HG03064 (cell line): ENCODE results near the gene SERPINF2.
"Not testable (repeated sequence)": the region's sequence is repeated elsewhere in the genome, so short reads cannot be mapped to it uniquely, and the experiment has no call there.

ENCODE experiments used
- ATAC-seq: cut with Tn5 transposase; IDR thresholded peaks from one replicate; pipeline ENCODE4 v1.9.1; 2021; ENCODE audit warnings: low read depth; ENCODE audit not compliant: unreplicated experiment

The SERPINF2 gene

DNA sequence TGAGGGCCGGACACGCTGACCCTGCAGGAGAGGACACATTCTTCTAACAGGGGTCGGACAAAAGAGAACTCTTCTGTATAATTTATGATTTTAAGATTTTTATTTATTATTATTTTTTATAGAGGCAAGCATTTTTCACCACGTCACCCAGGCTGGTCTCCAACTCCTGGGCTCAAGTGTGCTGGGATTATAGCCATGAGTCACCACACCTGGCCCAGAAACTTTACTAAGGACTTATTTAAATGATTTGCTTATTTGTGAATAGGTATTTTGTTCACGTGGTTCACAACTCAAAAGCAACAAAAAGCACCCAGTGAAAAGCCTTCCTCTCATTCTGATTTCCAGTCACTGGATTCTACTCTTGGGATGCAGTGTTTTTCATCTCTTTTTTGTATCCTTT lies 16.9 kb downstream of the SERPINF2 start:
- ATAC-seq = no peak

DNA sequence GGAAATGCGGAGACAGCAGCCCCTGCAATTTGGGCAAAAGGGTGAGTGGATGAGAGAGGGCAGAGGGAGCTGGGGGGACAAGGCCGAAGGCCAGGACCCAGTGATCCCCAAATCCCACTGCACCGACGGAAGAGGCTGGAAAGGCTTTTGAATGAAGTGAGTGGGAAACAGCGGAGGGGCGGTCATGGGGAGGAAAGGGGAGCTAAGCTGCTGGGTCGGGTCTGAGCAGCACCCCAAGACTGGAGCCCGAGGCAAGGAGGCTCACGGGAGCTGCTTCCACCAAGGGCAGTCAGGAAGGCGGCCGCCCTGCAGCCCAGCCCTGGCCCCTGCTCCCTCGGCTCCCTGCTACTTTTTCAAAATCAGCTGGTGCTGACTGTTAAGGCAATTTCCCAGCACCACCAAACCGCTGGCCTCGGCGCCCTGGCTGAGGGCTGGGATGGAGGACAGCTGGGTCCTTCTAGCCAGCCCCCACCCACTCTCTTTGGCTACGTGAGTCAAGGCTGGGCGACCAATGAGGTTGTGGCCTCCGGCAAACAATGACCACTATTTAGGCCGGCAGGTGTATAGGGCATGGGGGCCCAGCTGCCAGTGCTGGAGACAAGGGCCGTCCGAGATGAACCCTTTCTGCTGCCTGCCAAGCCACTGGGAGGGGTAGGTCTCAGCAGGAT lies 19.7 kb downstream of the SERPINF2 start:
- ATAC-seq = no peak

DNA sequence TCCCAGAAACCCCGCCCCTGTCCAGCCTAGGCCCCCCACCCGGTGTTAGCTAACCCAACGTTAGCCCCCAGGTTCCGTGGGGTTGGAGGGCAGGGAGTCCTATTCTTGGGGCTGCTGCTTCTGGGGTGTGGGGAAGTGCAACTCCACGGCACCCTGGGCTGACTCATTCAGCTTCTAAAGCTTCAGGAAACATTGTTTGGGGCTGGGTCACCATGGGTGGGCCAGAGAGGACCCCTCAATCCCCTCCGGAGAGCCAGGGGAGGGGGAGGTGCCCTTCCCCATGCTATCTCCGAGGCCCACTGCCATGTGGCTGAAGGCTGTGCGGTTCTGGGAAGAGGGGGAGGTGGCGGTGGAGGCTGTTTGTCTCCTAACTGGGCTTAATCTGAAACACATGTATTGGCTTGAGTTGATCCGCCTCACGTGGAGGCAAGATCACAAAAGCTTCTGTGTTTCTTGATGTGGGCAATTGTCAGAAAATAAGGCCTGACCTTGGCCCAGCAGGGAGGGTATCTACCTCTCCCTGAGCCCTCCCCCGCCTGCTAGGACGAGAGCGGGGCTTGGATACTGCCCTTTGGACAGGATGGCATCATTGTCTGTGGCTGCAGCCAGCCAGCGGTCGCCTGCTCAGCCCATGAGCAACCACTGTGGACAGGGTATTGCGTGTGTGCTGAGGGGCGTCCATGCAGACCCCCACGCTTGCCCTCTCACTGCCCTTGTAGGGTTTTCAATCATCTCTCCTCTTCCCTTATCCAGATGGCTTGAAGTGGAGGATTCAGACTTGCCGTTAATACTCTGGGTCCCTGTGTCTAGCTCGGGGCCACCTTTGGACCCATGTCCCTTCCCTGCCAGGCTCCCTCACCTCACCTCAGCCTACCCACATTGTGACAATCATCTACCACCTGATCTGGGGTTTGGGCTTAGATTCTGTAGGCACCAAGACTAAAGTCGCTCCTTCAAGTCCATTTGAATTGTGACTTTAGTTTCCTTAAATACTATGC lies 20.5 kb downstream of the SERPINF2 start:
- no peak for ATAC-seq

DNA sequence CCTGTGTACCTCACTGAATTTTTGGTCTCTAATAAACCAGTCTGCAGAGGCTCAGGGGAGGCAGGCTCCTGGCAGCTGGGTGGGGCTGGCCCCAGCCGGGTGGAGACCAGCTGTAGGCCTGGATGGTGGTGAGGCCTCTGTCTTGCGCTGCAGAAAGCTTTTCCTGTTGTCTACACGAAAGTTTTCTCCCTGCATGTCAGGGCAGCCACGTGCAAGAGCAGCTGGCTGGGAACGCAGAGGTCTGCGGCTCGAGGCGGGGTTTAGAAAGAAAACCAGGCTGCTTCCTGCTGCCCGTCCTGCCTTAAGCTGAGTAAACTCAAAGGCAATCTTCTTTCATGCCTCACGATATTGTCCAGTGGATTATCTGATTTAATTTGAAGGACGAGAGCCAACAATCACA lies 21.6 kb downstream of the SERPINF2 start:
- no peak for ATAC-seq

DNA sequence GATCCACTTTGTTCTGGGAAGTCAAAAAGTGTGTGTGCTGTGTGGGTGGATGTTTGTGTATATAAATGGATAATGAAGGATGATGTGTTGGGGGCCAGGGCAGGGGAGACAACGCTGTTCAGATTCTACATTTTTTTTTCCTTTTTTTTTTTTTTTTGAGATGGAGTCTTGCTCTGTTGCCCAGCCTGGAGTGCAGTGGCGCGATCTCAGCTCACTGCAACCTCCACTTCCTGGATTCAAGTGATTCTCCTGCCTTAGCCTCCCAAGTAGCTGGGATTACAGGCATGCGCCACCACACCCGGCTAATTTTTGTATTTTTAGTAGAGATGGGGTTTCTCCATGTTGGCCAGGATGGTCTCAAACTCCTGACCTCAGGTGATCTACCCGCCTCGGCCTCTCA lies 22.0 kb downstream of the SERPINF2 start:
- ATAC-seq = not testable (repeated sequence)

DNA sequence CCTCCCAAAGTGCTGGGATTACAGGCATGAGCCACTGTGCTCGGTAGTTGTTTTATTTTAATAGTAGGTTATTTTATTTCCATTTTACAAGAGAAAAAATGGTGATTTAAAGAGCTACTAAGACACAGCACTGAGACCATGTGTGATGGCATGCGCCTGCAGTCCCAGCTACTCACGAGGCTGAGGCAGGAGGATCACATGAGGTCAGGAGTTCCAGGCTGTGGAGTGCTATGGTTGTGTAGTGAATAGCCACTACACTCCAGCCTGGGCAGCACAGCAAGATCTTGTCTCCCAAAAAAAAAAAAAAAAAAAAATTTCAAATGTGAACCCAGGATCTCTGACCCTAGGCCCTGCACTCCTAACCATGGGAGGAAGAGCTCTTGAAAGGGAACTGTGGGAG lies 22.9 kb downstream of the SERPINF2 start:
- no peak for ATAC-seq

DNA sequence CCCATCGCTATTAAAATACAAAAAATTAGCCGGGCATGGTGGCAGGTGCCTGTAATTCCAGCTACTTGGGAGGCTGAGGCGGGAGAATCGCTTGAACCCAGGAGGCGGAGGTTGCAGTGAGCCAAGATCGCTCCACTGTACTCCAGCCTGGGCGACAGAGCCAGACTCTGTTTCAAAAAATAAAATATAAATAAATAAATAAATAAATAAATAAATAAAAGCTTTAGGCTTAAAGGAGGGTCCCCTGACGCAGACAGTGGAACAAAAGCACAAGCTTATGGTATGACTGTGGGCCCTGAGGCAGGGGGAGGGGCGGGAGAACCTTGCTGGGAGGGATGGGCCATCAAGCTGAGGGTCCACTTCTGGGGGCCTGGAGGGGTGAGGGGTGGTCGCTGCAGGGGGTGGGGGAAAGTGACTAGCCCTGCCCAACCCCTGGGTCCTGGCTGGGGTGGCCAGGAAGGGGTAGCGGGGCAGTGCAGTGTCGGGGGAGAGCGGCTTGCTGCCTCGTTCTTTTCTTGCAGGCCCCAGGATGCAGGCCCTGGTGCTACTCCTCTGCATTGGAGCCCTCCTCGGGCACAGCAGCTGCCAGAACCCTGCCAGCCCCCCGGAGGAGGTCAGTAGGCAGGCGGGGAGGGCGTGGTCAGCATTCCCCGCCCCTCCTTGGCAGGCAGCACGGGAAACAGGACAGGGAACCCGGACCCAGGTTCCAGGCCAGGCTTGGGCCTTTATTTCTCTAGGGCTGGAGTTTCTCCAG lies 23.9 kb downstream of the SERPINF2 start:
- no peak for ATAC-seq

DNA sequence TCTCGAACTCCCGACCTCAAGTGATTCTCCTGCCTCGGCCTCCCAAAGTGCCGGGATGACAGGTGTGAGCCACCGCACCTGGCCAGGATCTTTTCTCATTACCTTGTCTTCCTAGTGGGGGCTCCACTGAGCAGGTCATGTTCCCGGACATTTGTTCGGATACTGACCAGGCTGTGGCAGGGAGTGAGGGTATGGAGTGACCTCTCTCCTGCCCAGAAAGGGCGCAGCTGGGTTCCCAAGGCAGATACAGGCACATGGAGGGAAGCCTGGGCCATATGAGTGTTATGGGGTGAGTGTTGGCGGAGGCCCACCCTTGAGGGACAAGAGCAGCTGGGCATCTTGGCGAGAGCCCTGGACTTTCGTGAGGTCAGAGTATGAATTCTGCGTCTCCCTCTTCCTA lies 24.7 kb downstream of the SERPINF2 start:
- ATAC-seq = no peak

DNA sequence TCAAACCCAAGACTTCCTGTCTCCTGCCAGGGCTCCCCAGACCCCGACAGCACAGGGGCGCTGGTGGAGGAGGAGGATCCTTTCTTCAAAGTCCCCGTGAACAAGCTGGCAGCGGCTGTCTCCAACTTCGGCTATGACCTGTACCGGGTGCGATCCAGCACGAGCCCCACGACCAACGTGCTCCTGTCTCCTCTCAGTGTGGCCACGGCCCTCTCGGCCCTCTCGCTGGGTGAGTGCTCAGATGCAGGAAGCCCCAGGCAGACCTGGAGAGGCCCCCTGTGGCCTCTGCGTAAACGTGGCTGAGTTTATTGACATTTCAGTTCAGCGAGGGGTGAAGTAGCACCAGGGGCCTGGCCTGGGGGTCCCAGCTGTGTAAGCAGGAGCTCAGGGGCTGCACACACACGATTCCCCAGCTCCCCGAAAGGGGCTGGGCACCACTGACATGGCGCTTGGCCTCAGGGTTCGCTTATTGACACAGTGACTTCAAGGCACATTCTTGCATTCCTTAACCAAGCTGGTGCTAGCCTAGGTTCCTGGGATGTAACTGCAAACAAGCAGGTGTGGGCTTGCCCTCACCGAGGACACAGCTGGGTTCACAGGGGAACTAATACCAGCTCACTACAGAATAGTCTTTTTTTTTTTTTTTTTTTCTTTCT lies 27.3 kb downstream of the SERPINF2 start:
- no peak for ATAC-seq

DNA sequence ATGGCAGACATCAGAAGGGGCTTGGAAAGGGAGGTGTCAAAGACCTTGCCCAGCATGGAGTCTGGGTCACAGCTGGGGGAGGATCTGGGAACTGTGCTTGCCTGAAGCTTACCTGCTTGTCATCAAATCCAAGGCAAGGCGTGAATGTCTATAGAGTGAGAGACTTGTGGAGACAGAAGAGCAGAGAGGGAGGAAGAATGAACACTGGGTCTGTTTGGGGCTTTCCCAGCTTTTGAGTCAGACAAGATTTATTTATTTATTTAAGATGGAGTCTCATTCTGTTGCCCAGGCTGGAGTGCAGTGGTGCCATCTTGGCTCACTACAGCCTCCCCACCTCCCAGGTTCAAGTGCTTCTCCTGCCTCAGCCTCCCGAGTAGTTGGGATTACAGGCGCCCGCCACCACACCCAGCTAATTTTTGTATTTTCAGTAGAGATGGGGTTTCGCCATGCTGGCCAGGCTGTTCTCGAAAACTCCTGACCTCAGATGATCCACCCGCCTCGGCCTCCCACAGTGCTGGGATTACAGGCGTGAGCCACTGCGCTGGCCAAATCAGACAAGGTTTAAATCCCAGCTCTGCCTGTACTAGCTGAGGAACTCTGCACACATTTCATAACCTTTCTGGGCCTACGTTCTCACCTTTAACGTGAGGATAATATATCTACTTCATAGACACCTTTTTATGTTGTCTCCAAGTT lies 30.5 kb downstream of the SERPINF2 start:
- ATAC-seq = not testable (repeated sequence)

DNA sequence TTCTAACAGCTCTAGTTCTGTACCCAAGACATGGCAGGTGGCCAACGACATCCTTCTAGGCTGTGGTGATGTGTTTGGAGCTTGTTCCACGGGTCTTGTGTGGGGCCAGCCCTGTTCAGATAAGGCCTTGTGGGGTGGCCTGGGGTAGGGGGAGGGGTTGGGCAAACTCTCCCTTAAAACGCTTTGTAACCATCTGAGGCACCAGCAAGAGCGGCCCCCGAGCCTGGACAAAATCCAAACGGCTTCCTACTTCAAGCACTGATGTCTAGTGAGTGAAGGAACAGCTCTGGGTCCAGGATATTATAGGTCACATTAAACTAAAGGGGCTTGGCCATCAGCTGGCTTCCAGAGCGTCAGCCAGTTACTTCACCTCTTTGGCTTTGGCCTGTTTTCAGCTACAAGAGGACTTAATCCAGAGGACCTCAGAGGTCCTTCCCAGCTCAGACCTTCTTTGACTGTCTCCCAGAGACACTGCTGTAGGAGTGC lies 31.1 kb downstream of the SERPINF2 start:
- ATAC-seq = no peak

DNA sequence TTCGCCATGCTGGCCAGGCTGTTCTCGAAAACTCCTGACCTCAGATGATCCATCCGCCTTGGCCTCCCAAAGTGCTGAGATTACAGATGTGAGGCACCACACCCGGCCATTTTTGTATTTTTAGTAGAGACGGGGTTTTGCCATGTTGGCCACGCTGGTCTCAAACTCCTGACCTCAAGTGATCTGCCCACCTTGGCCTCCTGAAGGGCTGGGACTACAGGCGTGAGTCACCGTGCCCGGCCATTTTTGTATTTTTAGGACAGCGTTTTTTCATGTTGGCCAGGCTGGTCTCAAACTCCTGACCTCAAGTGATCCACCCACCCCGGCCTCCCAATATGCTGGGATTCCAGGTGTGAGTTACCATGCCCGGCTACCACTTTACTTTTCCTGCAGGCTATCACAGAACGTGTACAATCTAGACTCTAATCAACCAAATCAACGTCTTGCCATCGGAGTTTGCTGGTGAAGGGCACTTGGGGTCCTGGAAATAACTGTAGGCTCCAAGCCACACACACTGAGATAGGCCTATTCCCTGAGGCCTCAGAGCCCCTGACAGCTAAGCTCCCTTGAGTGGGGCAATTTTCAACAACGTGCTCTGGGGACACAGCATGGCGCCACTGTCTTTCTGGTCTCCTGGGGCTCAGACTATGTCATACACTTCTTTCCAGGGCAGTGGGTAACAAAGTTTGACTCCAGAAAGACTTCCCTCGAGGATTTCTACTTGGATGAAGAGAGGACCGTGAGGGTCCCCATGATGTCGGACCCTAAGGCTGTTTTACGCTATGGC lies 31.9 kb downstream of the SERPINF2 start:
- ATAC-seq = no peak

DNA sequence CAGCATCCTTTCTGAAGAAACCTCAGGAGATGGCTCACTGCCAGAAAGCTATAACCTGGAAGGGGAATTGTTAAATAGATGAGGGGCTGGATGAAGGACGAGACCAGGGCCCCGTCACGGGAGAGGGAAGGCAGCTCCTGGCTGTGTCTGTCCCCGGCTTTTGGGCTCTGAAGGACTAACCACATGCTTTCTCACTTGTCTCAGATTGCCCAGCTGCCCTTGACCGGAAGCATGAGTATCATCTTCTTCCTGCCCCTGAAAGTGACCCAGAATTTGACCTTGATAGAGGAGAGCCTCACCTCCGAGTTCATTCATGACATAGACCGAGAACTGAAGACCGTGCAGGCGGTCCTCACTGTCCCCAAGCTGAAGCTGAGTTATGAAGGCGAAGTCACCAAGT lies 33.7 kb downstream of the SERPINF2 start:
- ATAC-seq = no peak

DNA sequence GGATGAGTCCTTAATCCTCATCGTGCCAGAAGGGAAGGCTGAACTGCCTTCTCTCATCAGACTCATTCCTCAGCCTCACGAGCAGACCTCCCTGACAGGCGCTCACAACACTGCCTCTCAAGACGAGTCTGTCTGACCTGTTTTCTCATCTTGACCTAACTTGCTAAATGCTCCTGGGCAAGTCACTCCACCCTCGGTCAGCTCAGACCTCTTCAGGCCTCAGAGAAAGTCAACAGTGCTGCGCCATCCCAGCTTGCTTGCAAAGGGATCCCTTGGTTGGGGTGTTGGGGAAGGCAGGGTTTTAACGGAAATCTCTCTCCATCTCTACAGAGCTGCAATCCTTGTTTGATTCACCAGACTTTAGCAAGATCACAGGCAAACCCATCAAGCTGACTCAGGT lies 34.2 kb downstream of the SERPINF2 start:
- ATAC-seq = no peak

DNA sequence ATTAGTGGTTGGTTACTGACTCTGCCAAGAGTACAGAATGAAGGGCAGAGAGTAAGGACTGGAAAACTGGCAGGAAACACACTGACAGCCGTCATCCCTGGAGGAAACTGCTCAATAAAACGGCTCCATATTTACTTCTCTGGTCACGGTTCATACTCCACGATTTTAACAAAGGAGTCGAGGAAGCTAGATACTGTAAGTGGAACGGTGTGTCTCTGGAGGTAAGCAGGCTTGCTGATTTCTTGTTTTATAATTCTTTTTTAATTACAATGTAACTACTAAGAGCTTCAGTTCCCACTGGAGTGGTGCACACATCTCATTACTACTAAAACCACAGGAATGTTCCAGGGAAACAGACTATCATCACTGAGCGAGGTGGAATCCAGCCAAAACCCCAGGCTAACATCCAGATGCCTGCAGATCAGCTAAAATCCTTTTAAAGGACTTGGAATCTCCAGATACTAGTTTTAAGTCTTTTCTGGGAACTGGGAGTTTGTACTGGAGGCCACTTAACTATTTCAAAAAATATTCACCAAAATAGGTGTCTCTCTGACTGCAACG lies 37.0 kb downstream of the SERPINF2 start:
- no peak for ATAC-seq

DNA sequence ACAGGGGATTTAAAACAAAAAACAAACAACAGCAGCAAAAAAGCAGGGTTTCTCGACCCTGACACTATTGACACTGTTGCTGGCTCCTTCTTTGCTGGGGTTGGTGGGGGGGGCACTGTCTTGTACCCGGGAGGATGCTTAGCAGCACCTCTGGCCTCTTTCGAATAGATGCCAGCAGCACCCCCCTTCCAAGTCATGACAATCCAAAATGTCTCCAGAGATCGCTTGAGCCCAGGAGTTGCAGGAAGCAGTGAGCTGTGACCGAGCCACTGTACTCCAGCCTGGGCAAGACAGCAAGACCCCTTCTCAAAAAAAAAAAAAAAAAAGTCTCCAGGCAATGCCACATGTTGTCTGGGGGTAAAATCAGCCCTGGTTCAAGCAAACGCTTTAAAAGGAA lies 39.5 kb downstream of the SERPINF2 start:
- ATAC-seq = no peak

DNA sequence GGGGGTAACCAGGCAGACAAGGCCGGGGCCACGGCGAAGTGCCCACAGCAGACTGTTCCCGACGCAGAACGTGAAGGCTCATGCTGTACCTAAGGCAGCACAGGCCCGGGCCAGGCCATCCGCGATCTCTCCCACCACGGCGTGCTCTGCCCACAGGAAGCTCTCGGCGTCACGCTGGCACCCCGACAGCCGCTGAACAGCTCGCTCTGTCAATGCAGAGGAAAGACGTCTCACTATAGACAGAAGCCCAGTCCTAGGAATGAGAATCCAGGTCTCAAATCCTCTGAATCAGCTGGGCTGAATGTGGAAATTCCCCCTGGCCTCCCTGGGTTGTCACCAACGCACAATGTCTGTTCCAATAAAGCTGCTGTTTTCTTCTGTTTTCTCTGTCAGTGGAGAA lies 40.6 kb downstream of the SERPINF2 start:
- no peak for ATAC-seq

DNA sequence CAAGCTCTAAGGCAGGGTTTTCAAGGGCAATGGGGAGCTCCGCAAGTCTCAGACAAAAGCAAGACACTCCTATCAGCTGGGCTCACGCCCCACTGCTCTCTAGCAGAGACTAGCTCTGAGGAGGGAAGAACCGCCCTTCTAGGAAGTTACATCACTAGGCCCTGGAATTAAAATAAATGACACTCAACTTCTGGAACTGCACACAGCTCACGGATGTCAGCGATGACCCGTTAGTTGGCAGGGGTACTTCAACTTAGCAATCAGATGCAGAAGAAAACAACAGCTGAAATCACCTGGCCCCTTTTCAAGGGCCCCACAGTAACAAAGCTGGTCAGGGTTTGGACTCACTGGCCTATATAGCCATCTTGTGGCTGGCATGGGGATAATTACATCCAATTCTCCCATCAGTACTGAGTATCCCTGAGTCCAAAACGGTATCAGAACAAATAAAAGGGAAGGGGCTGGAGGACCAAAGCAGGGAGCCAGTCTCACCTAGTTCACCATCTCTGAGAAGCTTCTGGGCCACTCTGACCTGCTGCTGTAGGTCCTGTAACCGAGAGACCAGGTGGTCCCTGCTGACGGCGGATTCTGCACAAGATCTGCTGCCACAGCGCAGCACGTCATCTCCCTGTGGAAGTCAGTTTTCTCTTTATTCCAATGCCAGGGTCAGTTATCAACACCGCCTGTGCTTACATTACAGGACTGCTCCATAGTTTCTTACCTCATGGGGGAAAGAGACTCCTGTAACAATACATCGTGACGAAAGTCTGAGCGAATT lies 41.4 kb downstream of the SERPINF2 start:
- ATAC-seq = no peak
